Measurements from ENCODE around the gene VIT.

Gene VIT, protein sequence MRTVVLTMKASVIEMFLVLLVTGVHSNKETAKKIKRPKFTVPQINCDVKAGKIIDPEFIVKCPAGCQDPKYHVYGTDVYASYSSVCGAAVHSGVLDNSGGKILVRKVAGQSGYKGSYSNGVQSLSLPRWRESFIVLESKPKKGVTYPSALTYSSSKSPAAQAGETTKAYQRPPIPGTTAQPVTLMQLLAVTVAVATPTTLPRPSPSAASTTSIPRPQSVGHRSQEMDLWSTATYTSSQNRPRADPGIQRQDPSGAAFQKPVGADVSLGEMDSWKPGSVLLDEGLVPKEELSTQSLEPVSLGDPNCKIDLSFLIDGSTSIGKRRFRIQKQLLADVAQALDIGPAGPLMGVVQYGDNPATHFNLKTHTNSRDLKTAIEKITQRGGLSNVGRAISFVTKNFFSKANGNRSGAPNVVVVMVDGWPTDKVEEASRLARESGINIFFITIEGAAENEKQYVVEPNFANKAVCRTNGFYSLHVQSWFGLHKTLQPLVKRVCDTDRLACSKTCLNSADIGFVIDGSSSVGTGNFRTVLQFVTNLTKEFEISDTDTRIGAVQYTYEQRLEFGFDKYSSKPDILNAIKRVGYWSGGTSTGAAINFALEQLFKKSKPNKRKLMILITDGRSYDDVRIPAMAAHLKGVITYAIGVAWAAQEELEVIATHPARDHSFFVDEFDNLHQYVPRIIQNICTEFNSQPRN

GRCh38 chr2:36696533-36696932, at the start of gene VIT:
Gene VIT (plus strand): TSS chr2:36696707. CDS start chr2:36716371, 19,664 bp downstream.
- no peak for DNase-seq (ENCODE audit: low spot score)

GRCh38 chr2:36650031-36650829, 46.3 kb upstream of the VIT start:
- DNase-seq (ENCODE audit: low spot score) = no peak

- no peak for DNase-seq (ENCODE audit: low spot score)
Measured at GRCh38 chr2:36653155-36653554, 43.4 kb upstream of the VIT start.

- DNase-seq (ENCODE audit: low spot score) = no peak
Measured at GRCh38 chr2:36653967-36654694, 42.4 kb upstream of the VIT start.

DNA sequence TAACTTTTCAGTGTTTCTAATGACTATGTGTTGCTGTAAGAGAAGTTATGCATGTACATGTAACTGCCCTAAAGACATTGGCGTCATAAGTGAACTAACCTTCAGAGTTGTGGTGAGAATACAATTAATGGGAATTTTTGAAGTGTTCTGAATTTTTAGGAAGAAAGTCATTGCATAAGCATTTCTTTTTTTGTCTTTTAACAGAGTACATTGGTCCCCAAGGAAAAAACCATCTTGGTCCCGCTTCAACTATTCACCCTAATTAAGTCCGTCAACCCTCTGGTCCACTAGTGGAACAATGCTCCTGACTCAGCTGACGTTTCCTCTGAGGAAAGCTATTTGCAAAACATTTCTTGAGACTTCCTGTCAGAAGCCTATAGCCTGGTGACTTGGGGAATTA, 41.1 kb upstream of the VIT start:
- DNase-seq (ENCODE audit: low spot score) = no peak

DNA sequence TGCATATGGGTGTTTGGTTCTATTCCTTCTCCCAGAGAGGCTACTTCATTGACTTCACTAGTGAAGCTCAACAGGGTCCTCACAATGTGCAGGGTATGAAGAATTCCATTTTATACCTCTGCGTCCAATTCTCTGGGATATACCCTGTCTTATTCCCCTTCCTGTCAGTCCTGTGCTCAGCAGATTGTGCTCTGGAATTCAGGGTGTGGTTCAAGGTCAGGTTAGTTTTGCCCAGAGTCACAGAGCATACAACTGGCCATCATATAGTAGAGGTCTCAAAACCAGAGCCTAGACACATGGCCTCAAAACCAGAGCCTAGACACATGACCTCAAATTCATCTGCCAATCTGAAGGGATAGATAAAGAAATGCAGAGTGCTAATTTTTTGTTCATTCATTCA, 38.8 kb upstream of the VIT start:
- no peak for DNase-seq (ENCODE audit: low spot score)

GRCh38 chr2:36658277-36658748, 38.2 kb upstream of the VIT start:
- DNase-seq (ENCODE audit: low spot score) = no peak

DNA sequence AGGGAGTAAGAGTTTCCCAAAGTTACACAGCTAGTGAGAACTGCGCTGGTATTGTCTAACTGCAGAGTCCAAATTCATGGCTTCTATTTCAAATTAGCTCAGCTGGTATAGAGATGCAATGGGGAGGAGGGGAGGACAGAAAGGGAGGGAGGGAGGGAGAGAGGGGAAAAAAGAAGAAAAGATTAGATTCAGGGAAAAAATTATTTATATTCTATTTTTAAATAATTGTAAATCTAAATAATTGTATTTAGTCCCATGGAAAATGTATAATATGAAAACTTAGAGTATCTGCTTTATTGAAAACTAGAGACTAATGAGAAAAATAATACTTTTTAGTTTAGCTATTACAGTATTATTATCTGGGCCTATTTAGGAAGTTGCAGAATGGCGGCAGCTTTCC, 37.3 kb upstream of the VIT start:
- no peak for DNase-seq (ENCODE audit: low spot score)

DNA sequence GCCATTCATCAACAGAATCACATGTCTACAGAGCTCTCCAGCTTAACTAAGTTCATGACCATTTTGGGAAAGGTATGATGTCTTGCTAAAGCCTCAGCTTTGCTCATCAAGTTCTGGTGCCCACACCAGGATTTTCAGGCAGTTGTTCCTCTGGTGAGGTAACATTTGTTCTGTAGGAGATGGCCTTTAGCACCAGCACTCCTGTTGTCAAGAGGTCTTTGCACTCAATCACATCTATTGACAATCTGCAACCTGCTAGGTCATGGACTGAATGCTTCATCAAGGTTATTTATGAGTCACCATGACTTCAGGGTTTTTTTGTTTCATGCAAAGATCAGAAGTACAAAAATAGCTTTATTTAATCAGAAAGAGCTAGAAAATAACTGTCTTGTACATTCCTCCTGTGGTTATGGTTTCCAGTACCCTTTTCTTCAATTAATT, 36.6 kb upstream of the VIT start:
- DNase-seq (ENCODE audit: low spot score) = no peak

- DNase-seq (ENCODE audit: low spot score) = no peak
Measured at GRCh38 chr2:36662638-36663037, 33.9 kb upstream of the VIT start.

DNA sequence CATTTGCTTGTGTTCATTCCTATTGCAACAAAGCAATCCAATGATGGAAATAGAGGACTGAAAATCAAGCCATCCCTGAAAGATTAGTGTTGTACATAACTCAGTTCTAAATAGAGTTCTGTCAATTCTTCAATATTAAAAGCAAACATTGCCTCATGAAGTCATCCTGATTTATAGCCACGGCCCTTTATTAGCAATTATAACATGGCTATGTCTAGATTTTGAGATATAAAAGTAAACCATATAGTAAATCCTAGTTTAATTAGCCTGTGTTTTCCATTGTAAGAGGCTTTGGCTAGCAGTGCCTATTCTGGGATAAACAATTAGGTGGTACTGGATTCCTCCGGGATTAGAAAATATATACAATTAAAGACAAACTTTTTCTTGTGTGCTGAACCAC, 33.2 kb upstream of the VIT start:
- no peak for DNase-seq (ENCODE audit: low spot score)

DNA sequence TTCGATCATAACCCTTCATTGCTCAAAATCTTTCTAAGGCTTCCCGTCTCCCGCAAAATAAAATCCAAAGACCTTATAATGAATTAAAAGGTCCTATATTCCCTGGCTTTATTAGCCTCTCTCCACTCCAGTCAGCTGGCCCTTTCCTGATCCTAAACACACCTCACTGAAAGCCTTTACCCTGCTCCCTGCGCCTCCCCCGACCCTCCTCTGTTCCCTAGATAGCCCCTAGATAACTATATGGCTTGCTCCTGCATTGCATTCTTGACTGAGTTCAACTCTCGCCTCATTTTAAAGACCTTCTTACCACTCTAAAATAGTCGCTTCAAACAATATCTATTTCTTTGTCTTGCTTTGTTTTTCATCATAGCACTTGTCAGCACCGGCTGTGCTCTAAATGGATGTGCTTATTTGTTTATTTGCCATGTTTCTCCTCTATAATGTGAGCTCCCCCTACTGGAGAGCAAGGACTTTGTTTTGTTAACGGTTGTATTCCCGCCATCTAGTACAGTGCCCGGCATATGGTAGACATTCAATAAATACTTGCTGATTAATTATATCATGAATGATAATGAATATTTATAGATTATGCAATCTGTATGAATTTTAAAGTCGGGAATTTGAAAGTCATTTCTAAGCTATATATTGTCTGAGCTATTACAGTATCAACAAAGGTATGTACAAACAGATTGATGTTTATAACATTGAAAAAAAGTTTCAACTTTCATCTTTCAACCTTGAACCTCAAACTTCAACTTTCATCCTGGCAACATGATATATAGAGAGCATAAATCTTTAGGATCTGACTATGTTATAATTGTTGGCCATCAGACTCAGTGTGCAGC, 32.4 kb upstream of the VIT start:
- DNase-seq (ENCODE audit: low spot score) = peak; percentile 20

DNA sequence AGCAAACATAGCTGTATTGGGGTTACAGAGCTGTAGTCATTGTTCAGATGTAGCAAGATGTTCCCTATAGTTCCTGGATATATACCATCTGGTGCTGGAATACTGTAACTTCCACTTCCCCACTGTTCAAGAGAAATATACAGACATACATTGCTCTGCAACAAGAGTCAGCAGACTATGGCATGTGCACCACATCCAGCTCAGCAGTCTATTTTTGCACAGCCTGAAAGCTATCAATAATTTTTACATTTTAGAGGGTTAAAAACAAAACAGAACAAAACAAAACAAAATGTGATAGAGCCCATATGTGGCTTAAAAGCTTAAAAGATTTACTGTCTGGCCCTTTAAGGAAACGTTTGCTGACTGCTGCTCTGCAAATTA, 31.8 kb upstream of the VIT start:
- no peak for DNase-seq (ENCODE audit: low spot score)

DNA sequence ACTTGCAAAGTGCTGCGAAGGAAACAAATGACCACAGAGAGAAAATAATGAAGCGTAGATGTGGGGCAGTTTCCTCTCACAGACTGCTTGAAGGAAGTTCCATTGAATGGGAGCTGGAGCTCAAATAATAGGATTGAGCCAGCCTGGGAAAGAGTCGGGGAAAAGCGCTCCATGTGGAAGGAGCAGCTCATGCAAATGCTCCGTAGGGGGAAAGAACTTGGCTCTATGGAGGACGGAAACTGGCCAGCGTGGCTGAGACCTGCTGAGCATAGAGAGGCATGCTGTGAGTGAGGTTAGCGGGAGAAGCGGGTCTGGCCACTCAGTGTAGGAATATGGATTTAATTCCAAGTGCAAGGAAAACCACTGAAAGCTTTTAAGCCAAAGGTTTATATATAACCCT, 28.6 kb upstream of the VIT start:
- DNase-seq (ENCODE audit: low spot score) = no peak

DNA sequence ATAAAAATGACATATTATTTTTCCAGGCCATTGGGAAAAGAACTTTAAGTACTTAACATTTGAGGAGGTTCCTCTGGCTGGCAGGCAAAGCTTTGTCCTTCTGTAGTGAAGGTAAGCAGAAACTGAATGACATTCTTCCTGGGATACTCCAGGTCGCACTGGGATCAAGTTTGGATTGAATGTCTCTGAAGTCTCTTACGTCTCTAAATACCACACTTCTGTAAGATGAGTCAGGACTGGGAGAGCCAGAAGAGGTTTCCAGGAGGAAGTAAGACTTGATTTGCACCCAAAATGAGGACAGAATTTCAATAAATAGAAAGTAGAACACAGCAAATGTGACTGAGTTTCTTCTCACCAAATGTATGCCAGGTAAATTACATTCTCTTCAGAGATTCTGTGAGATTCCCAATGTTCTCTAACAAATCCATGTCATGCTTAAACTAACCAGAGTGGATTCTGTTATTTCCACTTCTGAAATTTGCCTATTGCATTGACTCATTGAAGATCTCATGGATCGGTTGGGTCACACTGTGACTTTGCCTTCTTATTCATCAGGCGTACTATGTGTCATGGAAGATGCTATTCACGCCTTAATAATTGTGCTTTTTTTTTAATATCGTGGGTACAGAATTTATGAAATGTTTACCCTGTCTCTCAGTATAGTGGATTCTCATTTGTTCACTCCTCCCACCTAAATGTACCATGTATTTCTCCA, 25.5 kb upstream of the VIT start:
- no peak for DNase-seq (ENCODE audit: low spot score)

DNA sequence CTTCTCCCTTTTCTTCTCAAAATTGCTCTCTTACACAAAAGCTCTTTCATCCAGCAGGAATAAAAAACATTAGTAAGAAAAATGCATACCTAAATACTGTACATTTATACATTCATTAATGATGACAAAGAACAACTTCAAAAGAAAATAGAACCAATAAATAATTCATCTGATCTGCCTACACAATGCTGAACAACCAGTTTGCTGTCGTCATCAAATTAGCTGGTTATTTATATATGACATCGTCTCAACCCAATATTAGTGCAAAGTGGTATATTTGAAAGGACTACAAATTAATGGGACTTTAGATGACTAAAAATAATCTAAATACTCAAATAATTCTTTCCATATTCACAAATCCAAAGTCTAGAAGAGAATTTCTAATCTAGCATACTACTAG, 24.8 kb upstream of the VIT start:
- DNase-seq (ENCODE audit: low spot score) = no peak

GRCh38 chr2:36672199-36672598, 24.3 kb upstream of the VIT start:
- no peak for DNase-seq (ENCODE audit: low spot score)

DNA sequence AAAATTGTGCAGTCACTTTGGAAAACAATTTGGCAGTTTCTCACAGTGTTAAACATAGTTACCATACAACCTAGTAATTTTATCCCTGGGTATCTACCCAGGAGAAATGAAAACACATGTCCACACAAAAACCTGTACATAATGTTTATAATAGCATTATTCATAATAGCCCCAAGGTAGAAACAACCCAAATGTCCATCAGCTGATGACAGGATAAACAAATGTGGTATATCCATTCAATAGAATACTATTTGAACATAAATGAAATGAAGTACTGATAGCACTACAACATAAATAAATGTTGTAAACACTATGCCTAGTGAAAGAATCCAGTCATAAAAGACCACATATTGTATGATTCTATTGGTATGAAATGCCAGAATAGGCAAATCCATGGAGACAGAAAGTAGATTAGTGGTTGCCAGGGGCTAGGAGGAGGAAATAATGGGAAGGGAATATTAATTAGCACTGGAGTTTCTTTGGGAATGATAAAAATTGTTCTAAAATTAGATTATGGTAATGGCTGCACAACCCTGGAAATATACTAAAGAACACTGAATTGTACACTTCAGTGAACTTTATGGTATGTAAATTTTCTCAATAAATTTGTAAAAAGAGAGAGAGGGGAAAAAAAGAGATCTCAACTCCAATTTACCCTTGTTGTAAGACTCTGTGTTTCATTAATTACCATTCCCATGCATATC, 20.8 kb upstream of the VIT start:
- no peak for DNase-seq (ENCODE audit: low spot score)

DNA sequence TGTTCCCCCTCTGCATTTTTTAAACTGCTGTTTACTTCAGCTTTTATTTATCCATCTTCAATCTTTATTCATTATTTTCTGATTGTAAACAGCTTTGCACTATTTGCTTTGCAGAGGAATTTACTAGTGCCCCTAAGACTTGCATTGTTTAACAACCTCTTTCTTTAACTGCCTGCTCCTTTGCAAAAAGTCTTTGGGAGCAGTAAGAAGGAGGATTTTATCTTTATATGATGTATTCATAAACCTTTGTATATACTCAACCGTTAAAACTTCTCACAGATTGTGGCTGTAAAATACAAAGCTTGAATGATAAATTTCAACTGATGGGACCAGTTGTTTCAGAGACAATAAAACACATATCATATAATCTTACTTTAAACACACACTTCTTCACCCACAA, 20.1 kb upstream of the VIT start:
- no peak for DNase-seq (ENCODE audit: low spot score)

DNA sequence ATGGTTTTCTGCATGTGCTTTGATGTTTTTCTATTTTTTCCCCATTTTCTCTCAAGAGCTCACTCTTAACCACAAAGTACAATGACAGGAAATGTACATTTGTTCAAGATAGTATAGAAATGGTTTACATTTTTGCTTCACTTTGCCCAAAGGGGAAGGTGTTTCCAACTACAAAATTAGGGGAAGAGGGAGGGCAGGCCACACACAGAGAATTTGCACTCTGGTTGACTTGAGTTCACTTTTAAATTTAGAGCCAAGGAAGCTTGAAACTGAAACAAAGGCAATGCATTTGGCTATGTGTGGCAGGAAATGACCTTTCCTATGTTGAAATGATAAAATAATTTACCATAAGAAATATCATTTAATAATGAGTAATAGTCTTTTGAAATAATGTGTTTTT, 19.1 kb upstream of the VIT start:
- no peak for DNase-seq (ENCODE audit: low spot score)

Measured in germinal center (tissue), 1 donor.